Natural killer cell treated with Interleukin-12 subunit alpha and Interleukin-12 subunit beta and Interleukin-15 and Interleukin-18, amount 100 ng/mL, for 72 hours (primary cell): ENCODE measurements around the gene AP1B1. TPM values are rescaled to one million over a fixed set of nuclear protein-coding genes. Genes with fewer than 3 reads are reported as not detected.

Experiments used
- ATAC-seq, 2 donors: fragments of 150-1000 bp; cut with Tn5 transposase in 1 of 2; sonication (Bioruptor Pico), chemical (Tn5 transposase) in 1 of 2; 2 replicates each; pipeline ENCODE4 v1.10.0; 2021
- DNase-seq: peaks from one replicate; pipeline ENCODE4 v3.0.0; 2022; ENCODE audit warnings: low spot score
- H3K27ac Mint-ChIP-seq, 2 donors: 1 replicate in 1 of 2; 2 replicates in 1 of 2; pipeline ENCODE4 v1.8.0; 2022; ENCODE audit warnings: mixed read lengths in 2 of 2, mild to moderate bottlenecking in 1 of 2, moderate library complexity in 1 of 2
- H3K27me3 Mint-ChIP-seq, 2 donors: 1 replicate in 1 of 2; 2 replicates in 1 of 2; pipeline ENCODE4 v1.8.0; 2022; ENCODE audit warnings: mixed read lengths in 2 of 2
- H3K36me3 Mint-ChIP-seq: one replicate; pipeline ENCODE4 v1.8.0; 2022; ENCODE audit warnings: mixed read lengths
- H3K4me1 Mint-ChIP-seq, 2 donors: 1 replicate in 1 of 2; 2 replicates in 1 of 2; pipeline ENCODE4 v1.8.0; 2022; ENCODE audit warnings: low read depth in 2 of 2, mixed read lengths in 2 of 2, mild to moderate bottlenecking in 1 of 2
- H3K4me3 Mint-ChIP-seq: one replicate; pipeline ENCODE4 v1.8.0; 2022; ENCODE audit warnings: mixed read lengths
- H3K9me3 Mint-ChIP-seq: 2 replicates; pipeline ENCODE4 v1.8.0; 2022; ENCODE audit warnings: mixed read lengths
- total RNA-seq, 2 donors: library from RNA; stranded (reverse); gene quantifications; one replicate each; pipeline ENCODE4 v1.2.3, GENCODE V29; 2022

The AP1B1 gene
- total RNA-seq, 2 donors from 2014 or later: 95.7 to 106 TPM

GRCh38 chr22:29314537-29315285 lies 73.7 kb downstream of the AP1B1 start:
- peak overlapping the region in 1 of 2 donors; percentile 8 for H3K27ac Mint-ChIP-seq
- peaks cover 9 to 11% of the 10 kb centered on the region in 2 donors for H3K4me1 Mint-ChIP-seq
- H3K9me3 Mint-ChIP-seq: no peaks in the 10 kb centered on the region
- H3K36me3 Mint-ChIP-seq: no peaks in the 10 kb centered on the region
- peak overlapping the region; percentile 18 for H3K4me3 Mint-ChIP-seq
- ATAC-seq (no peak), DNase-seq (no peak)
- peaks cover 27 to 30% of the 10 kb centered on the region in 2 donors for H3K27me3 Mint-ChIP-seq

GRCh38 chr22:29313576-29314466 lies 74.5 kb downstream of the AP1B1 start:
- ATAC-seq (no peak), DNase-seq (no peak)
- H3K4me3 Mint-ChIP-seq: peak overlapping the region; percentile 18
- no peaks in the 10 kb centered on the region for H3K9me3 Mint-ChIP-seq
- peaks cover 9 to 11% of the 10 kb centered on the region in 2 donors for H3K4me1 Mint-ChIP-seq
- peaks cover 27 to 30% of the 10 kb centered on the region in 2 donors for H3K27me3 Mint-ChIP-seq
- peak overlapping the region in 1 of 2 donors; percentile 8 for H3K27ac Mint-ChIP-seq
- no peaks in the 10 kb centered on the region for H3K36me3 Mint-ChIP-seq

GRCh38 chr22:29313126-29313575 lies 75.2 kb downstream of the AP1B1 start:
- peaks cover 27 to 30% of the 10 kb centered on the region in 2 donors for H3K27me3 Mint-ChIP-seq
- H3K4me1 Mint-ChIP-seq: peaks cover 9 to 11% of the 10 kb centered on the region in 2 donors
- ATAC-seq: peak in 1 of 2 donors; percentile 40
- H3K4me3 Mint-ChIP-seq: no peak overlapping the region
- H3K9me3 Mint-ChIP-seq: no peaks in the 10 kb centered on the region
- no peak overlapping the region for H3K27ac Mint-ChIP-seq
- DNase-seq: no peak
- no peaks in the 10 kb centered on the region for H3K36me3 Mint-ChIP-seq

- Mint-ChIP-seq H3K27me3 (peaks cover 27 to 31% of the 10 kb centered on the region in 2 donors), H3K4me3 (no peak overlapping the region), H3K9me3 (no peaks in the 10 kb centered on the region), H3K36me3 (no peaks in the 10 kb centered on the region), H3K27ac (no peak overlapping the region), H3K4me1 (peaks cover 9 to 12% of the 10 kb centered on the region in 2 donors)
- ATAC-seq (no peak), DNase-seq (no peak)
Measured at GRCh38 chr22:29312218-29313125, 75.9 kb downstream of the AP1B1 start.

- Mint-ChIP-seq H3K4me1 (peaks cover 9 to 14% of the 10 kb centered on the region in 2 donors), H3K9me3 (no peaks in the 10 kb centered on the region), H3K27ac (no peak overlapping the region), H3K36me3 (no peaks in the 10 kb centered on the region), H3K27me3 (peaks cover 19 to 29% of the 10 kb centered on the region in 2 donors), H3K4me3 (no peak overlapping the region)
- no peak for DNase-seq
- ATAC-seq: no peak
Measured at GRCh38 chr22:29311464-29312217, 76.7 kb downstream of the AP1B1 start.

GRCh38 chr22:29310863-29311339 lies 77.5 kb downstream of the AP1B1 start:
- peaks cover 9 to 18% of the 10 kb centered on the region in 2 donors for H3K4me1 Mint-ChIP-seq
- no peak overlapping the region for H3K27ac Mint-ChIP-seq
- H3K9me3 Mint-ChIP-seq: no peaks in the 10 kb centered on the region
- H3K27me3 Mint-ChIP-seq: peaks cover 18 to 23% of the 10 kb centered on the region in 2 donors
- H3K4me3 Mint-ChIP-seq: no peak overlapping the region
- H3K36me3 Mint-ChIP-seq: no peaks in the 10 kb centered on the region
- DNase-seq (no peak), ATAC-seq (peak; percentile 10 to 56)

GRCh38 chr22:29310065-29310862 lies 78.1 kb downstream of the AP1B1 start:
- Mint-ChIP-seq H3K4me1 (peaks cover 9 to 20% of the 10 kb centered on the region in 2 donors), H3K4me3 (no peak overlapping the region), H3K36me3 (no peaks in the 10 kb centered on the region), H3K27me3 (peaks cover 25% of the 10 kb centered on the region in 2 donors), H3K9me3 (no peaks in the 10 kb centered on the region), H3K27ac (no peak overlapping the region)
- ATAC-seq (no peak), DNase-seq (no peak)

- H3K9me3 Mint-ChIP-seq: no peaks in the 10 kb centered on the region
- no peak overlapping the region for H3K4me3 Mint-ChIP-seq
- H3K36me3 Mint-ChIP-seq: no peaks in the 10 kb centered on the region
- H3K4me1 Mint-ChIP-seq: peaks cover 6 to 23% of the 10 kb centered on the region in 2 donors
- no peak for ATAC-seq
- H3K27me3 Mint-ChIP-seq: peaks cover 21 to 26% of the 10 kb centered on the region in 2 donors
- no peak overlapping the region for H3K27ac Mint-ChIP-seq
- no peak for DNase-seq
Measured at GRCh38 chr22:29309332-29310064, 78.9 kb downstream of the AP1B1 start.

- no peak overlapping the region for H3K4me3 Mint-ChIP-seq
- H3K36me3 Mint-ChIP-seq: no peaks in the 10 kb centered on the region
- H3K4me1 Mint-ChIP-seq: peaks cover 0 to 21% of the 10 kb centered on the region in 2 donors
- peaks cover 15 to 20% of the 10 kb centered on the region in 2 donors for H3K27me3 Mint-ChIP-seq
- peak in 1 of 2 donors; percentile 29 for ATAC-seq
- H3K27ac Mint-ChIP-seq: no peak overlapping the region
- DNase-seq: no peak
- H3K9me3 Mint-ChIP-seq: no peaks in the 10 kb centered on the region
Measured at GRCh38 chr22:29308791-29309262, 79.5 kb downstream of the AP1B1 start.

- no peak overlapping the region for H3K27ac Mint-ChIP-seq
- no peaks in the 10 kb centered on the region for H3K9me3 Mint-ChIP-seq
- H3K27me3 Mint-ChIP-seq: peaks cover 11 to 17% of the 10 kb centered on the region in 2 donors
- peaks cover 0 to 20% of the 10 kb centered on the region in 2 donors for H3K4me1 Mint-ChIP-seq
- no peak overlapping the region for H3K4me3 Mint-ChIP-seq
- ATAC-seq: no peak
- H3K36me3 Mint-ChIP-seq: no peaks in the 10 kb centered on the region
- no peak for DNase-seq
Measured at GRCh38 chr22:29308148-29308790, 80.1 kb downstream of the AP1B1 start.

GRCh38 chr22:29307596-29308147 lies 80.7 kb downstream of the AP1B1 start:
- H3K27ac Mint-ChIP-seq: no peak overlapping the region
- no peak for DNase-seq
- no peaks in the 10 kb centered on the region for H3K36me3 Mint-ChIP-seq
- no peak for ATAC-seq
- peaks cover 0 to 18% of the 10 kb centered on the region in 2 donors for H3K4me1 Mint-ChIP-seq
- no peaks in the 10 kb centered on the region for H3K9me3 Mint-ChIP-seq
- H3K4me3 Mint-ChIP-seq: peak overlapping the region; percentile 67
- H3K27me3 Mint-ChIP-seq: peaks cover 11 to 14% of the 10 kb centered on the region in 2 donors
